Vagina (tissue), 2 donors: ENCODE results near the gene RRP36.
A peak's percentile ranks its signal among the peaks of the same experiment; 100 is the strongest.

Experiments
- POLR2A ChIP-seq, 2 donors: fragments of 450-650 bp; IDR thresholded peaks; one replicate each; pipeline ENCODE4 v1.6.1; 2017; ENCODE audit warnings: antibody characterized with exemption in 2 of 2, mild to moderate bottlenecking in 2 of 2, moderate library complexity in 2 of 2
- POLR2AphosphoS5 ChIP-seq, 2 donors: sonication (generic); formaldehyde crosslinking; IDR thresholded peaks; one replicate each; pipeline ENCODE4 v1.9.0; 2017; ENCODE audit warnings: antibody characterized with exemption in 2 of 2, mild to moderate bottlenecking in 2 of 2, low read depth in 1 of 2; ENCODE audit not compliant: insufficient read depth in 1 of 2
- TF ChIP-seq, protein P1 (sequence below), 3 experiments: fragments of 450-650 bp in 2 of 3; fragments of 200-600 bp in 1 of 3; sonication (generic) in 1 of 3; IDR thresholded peaks; one replicate each; pipeline ENCODE4 v1.5.1; 2017 to 2019; ENCODE audit warnings: antibody characterized with exemption in 3 of 3, mild to moderate bottlenecking in 2 of 3, moderate library complexity in 2 of 3

DNA sequence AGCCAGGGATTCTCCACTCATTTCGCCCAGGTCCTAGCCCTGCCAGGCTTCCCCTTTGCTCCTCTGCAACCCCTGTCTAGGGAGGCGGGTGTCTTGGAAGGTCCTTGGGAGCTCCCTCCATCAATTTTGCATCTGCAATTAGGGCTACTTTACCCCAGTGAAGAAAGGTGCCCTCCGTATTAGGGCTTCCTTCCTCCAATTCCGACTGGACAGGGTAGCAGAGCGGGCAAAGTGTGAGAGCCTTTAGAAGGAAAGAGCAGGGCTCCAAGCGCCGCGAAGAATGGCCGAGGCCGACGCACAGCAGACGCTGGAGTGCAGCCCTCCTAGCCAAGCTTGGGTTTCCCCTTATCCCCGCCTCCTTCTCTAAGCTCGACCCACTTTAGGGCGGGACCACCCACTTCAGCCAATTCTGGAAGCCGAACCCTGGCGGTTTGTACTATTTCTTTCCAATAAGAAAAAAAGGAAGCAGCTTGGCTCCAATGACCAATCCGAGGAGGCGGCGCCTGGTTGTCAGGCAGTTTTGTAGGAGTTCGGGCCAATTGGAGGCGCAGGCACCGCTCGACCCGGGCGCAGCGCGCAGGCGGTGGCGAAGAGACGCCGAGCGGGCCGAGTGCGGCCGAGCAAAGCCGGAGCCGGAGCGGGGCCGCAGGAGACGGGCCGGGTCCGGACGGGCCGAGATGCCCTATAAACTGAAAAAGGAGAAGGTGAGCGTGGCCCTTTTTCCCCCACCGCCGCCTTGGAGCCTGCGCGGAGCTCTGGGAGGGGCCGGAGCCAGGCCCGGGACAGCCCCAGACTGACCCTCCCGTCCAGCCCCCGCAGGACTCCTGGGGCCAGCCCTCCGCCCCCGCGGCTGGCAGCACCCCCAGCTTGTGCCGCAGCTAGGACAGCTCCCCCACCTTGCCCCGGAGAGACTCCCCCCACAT, 37.2 kb upstream of the RRP36 start, which contains the start of gene PPP2R5D:
- TF ChIP-seq POLR2A (IDR thresholded peaks at IDR 0.05) (no peak), POLR2AphosphoS5 (IDR thresholded peaks at IDR 0.05; ENCODE audit: insufficient read depth in 1 of 2, low read depth in 1 of 2) (peak; percentile 92 to 93)
- TF ChIP-seq, protein P1, sequence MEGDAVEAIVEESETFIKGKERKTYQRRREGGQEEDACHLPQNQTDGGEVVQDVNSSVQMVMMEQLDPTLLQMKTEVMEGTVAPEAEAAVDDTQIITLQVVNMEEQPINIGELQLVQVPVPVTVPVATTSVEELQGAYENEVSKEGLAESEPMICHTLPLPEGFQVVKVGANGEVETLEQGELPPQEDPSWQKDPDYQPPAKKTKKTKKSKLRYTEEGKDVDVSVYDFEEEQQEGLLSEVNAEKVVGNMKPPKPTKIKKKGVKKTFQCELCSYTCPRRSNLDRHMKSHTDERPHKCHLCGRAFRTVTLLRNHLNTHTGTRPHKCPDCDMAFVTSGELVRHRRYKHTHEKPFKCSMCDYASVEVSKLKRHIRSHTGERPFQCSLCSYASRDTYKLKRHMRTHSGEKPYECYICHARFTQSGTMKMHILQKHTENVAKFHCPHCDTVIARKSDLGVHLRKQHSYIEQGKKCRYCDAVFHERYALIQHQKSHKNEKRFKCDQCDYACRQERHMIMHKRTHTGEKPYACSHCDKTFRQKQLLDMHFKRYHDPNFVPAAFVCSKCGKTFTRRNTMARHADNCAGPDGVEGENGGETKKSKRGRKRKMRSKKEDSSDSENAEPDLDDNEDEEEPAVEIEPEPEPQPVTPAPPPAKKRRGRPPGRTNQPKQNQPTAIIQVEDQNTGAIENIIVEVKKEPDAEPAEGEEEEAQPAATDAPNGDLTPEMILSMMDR (IDR thresholded peaks at IDR 0.05), result no peak
